ENCODE data around the gene TSPAN6.

TSPAN6 gene, protein sequence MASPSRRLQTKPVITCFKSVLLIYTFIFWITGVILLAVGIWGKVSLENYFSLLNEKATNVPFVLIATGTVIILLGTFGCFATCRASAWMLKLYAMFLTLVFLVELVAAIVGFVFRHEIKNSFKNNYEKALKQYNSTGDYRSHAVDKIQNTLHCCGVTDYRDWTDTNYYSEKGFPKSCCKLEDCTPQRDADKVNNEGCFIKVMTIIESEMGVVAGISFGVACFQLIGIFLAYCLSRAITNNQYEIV

DNA sequence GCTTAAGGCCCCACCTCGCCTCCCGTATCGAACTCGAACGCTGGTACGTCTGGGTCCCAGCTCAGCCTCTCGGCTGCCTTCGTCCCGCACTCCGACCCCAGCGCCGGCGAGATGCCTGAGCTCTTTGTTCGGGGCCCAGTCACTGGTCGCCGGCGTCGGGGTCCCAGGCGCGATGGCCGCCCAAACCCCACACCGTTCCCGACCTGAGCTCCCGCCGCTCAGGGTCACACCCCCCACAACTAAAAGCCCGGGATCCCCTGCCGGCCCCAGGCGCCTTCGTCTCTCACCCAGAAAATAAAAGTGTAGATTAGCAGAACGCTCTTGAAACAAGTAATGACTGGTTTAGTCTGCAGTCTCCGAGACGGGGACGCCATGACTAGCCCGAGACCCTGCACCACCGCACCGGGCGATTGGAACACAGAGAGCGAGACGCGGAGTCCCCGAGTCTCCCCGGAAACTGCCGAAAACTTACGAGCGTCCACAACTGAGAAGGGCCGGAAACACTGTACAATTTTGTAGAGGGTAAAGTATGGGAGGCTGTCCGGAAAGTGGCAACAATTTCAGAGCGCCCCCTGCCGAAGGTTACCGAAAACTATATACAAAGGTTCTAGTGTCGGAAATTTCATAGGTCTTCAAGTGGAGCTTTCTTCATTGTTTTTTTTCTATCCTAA is at the start of gene TSPAN6:
TSPAN6 (minus strand) TSS at position 486 of the 671 bp plus-strand sequence; CDS start at position 374, 112 bp downstream.
- DNase-seq, result peak; percentile 78

DNA sequence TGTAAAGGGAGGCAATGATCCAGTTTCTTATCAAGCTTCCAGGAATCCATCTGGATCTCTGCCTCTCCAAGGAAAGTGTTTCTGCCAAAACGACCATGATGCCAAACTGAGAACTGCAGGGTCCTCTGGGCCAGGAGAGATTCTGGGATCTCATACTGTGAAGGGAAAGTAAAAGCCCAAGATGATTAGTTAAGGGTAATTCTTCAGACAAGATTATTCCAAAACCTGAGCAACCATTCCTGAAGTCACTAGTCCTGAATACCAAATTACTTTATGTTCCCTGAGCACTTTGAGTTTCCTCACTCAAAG is 49.3 kb upstream of the TSPAN6 start:
- DNase-seq, result no peak

DNA sequence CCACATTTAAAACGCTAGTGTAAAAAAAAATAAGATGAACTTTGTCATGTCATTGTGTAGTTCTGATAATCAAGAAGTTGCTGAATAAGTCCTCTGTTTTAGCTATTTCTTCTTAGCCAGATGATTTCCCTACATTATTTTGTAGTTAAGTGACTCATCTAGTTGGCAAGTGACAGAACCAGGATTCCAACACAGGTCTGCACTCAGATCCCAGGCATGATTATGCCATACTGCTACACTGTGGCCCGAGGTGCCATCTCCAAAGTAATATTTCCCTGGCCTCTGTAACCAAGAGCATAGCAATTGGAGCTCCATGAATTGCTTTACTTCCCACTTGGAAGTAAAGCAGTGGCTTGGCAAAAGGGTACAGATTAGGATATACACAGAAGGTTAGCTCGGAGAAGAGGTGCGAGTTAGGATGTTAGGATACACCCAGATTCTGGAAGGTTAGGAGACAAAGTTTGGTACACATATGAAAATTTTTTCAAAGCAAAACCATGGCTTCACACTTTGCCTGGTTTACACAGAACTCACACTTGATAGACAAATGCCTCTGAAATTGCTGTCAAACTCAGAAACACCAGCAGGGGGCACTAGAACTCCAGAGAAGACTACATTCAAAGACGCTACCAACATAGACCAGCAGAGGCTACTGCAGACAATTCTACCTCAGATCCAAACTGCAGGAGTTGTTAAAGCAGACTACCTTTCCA is 48.8 kb upstream of the TSPAN6 start:
- DNase-seq, result peak; percentile 74

DNA sequence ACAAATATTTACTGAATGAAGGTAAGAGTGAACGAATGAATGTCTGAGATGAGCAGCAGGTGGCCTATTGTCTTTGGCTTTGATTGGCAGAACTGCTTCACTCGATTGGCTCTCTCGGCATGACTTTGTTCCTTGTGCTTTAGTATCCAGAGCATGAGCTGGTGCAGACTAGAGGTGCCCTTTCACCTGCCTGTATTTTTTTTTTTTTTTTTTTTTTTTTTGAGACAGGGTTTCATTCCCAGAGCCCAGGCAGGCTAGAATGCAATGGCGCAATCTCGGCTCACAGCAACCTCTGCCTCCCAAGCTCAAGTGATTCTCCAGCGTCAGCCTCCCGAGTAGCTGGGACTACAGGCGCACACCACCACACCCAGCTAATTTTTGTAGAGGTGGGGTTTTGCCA is 46.3 kb upstream of the TSPAN6 start:
- no peak for DNase-seq

DNA sequence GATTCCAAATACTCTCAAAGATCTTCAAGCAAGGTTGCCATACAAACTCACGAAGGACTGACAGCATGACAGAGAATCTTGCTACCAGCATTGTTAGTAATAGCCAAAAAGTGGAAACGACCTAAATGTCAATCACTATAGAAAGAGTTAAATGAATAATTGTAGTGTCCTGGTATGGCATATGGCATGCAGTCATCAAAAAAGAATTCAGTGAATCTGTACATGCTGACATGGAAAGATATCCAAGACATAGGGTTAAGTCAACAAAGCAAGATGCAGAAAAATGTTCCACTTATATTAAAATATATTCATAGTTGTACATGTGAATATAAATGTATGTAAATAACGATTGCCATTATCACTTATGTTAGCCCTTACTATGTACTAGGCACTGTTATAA is 45.0 kb upstream of the TSPAN6 start:
- no peak for DNase-seq

DNA sequence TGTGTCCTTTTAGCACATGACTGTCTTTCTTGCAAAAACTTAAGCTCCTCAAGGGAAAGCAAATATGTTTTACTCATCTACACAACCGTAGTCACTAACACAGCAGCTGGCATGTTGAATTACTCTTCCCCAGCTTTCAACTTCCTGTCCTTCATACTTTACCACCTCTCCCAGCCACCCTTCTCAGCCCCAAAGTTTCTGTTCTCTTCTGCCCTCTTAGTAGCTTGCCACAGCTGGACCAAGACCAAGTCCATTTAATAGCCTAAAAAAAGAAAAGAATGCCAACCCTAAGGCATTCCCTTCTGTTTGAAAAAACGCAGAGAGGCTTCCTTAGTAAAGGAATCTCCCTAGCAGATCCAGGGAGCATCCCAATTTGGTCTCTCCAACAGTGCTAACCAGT is 44.1 kb upstream of the TSPAN6 start:
- DNase-seq, result no peak

DNA sequence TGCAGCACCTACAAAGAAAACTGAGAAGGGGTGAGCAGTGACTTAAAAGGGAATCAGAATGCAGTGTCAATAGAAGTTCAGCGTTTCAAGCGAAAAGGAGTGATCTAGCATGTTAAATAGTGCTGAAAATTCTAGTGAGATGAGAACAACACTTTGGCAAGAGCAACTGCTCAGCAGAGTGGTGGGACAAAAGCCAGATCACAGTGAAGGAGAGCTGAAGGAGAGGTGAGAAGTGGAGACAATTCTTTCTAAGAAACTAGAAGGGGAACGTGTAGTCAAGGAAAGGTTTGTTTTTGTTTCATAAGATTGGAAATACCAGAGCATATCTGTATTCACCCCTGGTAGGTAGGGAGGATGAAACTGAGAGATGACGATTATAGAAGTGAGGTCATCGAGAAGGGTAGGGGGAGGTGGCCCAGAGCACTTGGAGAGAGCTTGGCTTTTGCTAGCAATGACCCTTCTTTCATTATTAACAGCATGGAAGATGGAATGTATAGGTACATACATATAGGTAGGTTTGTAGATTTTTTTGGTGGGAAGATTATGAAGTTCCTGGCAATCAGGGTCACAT is 41.1 kb upstream of the TSPAN6 start:
- DNase-seq, result no peak

DNA sequence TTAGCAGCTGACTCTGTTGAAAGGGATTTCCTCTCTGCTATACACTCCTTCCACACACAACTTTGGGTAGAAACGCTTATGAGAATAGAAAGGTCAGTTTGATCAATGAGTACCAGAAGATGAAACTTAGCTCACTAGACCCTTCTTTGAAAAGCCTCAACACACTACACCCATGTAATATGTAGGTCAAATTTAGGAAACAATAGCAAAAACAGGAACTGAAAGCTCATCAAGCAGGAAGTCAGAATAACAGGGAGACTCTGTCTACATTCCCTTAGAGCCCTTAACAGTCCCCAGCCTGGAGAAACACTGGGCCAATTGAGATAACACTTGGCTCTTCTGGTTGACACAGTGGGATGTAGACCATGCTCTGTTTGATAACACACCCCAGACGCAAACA is 38.1 kb upstream of the TSPAN6 start:
- no peak for DNase-seq

DNA sequence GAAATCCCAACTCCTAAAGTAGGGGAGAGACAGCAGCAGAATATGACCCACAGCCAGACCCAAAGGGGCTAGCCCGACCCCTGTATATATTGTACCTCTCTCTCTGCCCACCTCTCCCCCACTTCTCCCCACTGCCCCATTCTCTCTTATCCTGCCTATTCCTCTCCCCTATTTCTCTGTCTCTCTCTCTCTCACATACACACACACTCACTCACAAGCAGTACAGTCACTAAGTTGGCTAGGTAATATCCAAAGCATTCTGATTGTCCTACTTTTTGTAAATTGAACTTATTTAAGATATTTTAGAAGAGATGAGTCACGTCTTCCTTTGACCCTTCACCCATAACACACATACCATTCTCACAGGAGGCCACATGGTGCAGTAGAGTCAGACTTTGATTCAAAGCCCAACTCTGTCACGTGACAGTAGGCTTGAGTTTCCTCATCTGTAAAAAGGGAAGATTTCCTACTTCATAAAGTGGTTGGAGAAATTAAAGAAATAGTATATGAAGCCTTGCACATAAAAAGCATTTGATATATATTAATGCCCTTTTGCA is 36.9 kb upstream of the TSPAN6 start:
- no peak for DNase-seq

DNA sequence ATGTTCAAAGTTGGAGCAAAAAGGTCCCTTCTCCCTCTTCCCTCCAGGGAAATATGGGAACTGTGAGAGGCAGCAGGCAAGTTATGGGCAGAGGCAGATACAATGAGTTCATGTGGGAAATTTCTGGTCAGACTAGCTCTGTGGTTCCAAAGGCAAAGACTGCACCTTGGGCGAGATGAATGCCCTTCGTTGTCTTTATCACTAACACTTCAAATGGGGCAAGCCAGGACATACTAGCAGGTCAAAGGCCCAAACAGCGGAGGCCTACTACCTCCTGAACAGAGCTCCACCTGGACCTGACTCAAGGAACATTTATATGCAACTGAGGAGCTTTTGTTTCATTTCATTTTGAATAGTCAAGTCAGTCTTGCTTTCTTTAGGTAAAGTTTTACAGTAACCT is 36.4 kb upstream of the TSPAN6 start:
- no peak for DNase-seq

DNA sequence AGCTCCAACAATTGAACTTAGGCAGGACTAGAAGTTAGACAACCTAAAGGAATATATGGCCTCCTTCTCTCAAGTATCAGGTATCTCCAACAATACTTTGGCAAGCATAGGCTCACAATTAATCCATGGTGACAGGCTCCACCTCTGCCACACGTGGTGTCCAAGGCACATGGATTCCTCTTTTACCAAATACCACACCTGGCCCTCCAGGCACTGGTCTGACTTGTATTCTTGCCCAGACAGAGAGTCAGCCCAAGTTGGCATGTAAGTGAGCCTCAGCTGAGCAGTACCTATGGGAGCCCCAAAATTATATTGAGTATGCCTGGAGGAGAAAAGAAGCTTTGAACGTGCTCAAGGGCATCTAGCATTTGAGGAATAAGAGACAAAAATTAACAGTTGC is 27.0 kb upstream of the TSPAN6 start:
- no peak for DNase-seq

DNA sequence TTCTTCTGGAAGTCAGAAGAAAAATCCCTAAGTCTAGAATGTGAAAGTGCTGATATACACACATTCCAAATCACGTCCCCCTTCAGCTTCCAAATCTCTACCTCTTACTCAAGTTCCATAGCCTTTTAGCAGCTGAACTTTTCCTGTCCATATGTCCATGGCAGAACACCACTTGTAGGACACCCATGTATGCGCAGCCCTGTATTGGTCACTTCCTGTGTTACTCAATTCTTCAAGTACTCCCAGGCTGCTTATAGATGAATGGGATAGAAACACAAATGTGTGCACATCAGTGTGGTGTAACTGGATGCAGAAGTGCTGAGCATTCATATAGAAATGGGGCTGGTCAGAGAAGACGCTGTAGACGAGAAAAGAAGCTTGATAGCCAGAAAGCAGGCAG is 26.2 kb upstream of the TSPAN6 start:
- no peak for DNase-seq

DNA sequence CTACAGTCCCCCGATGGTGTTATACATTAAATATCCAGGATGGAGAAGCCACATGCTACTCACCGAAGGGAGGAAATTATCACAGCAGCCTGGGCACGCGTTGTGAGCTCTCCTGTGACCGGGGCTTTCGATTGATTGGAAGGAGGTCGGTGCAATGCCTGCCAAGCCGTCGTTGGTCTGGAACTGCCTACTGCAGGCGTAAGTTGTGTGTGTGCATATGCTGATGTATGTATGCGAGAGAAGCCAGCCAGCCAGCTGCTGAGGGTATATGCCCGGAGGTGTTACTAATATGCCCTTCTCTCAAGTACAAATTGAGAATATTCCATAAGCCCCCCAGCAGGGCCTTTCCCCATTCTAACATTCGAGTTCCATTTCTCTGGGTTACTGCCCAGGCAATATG is 25.6 kb upstream of the TSPAN6 start:
- DNase-seq, result no peak

DNA sequence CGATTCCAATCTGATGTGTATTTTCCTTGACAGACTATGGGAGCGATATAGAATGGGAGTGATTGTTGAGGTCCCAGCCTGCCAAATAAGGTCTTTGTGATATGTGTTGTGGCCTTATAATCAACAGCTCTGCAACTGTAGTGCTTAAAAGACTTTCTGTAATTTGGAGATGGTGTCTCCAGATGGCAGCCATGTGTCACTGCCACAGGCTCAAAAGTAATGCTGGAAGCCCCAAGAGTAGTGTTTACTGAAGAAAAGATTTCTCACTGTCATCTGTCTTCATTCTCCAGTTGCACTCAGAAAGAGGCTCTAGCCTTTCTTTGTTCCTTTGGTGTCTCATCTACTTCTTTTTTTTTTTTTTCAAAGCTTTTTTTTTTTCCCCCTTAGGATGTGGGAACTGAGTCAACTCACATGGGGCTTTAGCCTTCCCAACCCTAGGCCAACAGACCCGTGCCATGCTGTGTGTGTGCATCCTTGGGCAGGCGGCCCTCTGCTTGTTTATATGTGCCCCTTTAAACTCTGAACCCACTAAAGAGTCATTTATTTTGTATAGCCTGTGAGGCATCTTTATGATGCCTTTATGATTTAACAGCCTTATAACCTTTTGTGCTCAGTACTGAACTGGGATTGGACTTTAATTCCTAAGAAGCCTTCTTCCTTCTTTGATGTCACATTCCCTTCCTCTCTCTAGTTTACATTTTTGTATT is 23.0 kb upstream of the TSPAN6 start:
- DNase-seq, result no peak

DNA sequence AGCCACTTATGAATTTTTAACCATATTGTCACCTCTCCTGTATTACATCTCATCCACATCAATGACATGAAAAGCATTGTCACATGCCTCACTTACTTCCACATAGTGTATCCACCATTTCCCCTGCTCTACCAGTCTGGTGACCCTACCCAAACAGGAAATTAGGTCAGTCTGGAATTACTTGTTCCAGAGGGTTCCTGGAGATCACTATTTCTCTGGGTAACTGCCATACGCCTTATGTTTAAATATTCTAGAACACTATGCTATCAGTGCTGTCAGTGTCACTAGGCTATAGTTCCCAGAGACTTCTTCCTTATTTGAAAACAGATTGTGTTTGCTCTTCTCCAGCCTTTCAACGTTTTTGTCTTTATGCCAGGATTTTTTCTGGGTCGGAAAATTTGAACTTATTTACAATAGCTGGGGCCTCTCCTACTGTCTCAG is 22.4 kb upstream of the TSPAN6 start:
- no peak for DNase-seq

DNA sequence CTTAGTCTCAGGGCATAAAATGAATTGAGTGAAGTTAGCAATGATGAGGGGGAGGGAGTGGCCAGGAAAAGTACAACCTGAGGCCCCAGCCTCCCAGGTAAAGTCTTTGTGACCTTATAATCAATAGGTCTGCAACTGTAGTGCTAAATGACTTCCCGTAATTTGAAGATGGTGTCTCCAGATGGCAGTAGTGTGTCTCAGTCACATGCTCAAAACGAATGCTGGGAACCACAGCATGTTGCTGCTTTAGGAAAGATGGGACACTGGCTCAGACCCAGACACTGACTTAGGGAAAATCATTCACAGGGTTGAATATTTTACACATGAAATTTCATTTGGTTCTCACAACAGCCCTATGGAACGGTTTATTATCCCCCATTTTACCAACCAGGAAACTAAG is 17.7 kb upstream of the TSPAN6 start:
- no peak for DNase-seq

DNA sequence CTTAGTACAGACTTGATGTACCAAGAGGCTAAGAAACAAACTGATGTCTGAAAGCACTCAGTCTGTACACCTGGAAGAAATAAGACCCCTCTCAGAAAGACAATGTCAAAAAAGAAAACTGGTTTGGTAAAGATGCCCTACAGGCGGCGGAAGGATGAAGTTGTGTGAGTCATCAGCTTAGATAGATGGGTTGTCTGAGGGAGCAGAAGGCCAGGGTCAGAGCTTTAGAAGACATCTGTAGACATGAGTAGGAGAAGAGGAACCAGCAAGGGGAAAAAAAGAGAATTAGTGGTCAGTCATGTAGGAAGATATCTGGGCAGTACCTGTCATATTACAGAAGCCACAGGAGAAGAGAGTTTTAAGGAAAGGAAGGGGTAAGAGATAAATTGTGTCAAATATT is 15.7 kb upstream of the TSPAN6 start:
- DNase-seq, result no peak

DNA sequence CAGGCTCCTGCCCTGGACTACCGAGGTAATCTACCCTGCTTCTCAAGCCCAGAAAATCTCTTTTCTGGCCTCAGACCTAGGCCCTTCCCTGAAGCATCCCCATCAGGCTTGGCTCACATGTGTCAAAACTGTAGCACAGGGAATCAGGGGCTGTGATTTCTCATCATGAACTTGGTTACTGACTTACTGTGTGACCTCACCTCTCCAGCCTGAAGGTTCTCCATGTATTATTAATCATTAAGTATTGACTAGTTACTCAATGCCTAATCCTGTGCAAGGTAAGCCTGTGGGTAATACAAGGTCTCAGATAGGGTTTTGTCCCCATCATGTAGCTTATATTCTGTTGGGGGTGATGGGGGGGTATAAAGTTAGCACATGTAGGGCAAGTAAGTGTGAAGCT is 14.2 kb upstream of the TSPAN6 start:
- DNase-seq, result no peak

DNA sequence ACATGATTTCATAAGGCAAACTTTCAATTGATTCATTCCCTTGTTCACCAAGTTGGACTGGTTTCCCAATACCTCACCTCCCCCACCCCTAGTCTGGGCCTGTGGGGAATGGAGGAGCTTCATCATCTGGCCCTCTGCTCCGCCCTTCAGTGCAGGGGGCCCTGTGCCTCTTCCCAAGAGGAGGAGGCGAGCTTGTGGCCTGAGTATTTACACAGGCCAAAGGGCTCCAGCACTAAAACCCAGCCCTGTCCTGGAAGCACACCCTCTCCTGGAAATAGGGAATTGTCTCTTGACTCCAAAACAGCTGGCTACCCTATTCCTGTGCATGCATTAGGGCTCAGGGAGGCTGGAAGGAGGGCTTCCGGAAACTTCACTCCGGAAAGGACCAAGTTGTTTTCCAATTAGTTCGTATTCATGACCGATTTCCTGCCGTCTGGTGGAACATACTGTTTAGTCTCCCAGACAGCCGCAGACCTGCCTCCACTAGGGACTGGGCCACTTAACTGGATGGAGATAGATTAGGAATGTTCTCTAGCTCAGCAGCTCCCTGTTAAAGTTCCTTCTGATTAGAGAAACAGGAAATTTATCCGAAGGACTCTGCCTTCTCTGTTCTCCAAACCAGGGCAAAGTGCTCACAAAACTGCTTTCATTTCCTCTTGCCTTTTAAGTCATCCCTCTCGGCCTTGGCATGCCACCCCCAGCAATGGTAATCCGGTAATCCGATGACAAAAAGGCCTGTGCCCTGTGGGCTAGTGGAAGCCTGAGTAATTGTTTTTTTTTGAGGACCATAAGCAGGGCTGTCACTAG is 13.1 kb upstream of the TSPAN6 start:
- DNase-seq, result no peak

DNA sequence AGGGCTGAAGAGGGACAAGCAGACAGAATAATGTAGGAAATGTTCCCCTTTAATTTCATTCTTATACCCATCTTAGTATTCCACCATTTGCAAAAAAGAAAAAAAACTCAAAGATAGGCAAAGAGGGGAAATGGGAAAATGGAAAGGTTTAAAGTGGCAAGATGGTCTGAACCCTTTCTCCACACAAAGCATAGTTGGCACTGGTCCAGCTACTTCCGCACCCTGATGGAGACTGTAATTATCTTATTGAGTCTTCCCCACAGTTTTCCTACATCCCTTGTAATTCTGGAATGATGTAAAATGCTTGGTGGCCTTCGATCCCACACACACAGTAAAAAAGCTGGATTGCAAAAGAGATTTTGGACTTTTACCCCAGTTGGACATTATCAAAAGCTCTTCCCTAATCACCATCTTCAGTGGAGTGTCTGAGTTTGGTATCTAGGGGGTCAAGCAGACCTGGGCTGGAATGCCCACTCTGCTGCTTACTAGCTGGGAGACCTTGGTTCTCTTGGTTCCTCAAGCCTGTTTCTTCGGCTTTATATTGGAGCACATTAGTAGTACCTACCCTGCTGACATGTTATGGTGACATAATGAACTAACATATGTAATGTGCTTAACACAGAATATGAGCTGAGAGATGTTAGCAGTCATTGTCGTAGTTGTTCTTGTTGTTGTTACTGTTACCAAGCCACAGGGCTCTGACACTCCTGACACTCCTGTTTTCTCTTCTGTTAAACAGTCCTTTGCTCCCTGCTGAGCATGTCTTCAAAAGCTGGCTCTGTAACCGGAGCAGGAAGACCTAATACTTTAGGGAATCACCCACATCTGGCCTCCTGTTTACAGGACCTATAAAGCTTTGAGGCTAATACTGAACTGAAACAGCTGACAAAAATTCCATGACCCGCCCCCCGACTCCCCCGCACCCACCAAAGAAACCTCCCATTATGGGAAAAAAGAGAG is 12.1 kb upstream of the TSPAN6 start:
- no peak for DNase-seq

DNA sequence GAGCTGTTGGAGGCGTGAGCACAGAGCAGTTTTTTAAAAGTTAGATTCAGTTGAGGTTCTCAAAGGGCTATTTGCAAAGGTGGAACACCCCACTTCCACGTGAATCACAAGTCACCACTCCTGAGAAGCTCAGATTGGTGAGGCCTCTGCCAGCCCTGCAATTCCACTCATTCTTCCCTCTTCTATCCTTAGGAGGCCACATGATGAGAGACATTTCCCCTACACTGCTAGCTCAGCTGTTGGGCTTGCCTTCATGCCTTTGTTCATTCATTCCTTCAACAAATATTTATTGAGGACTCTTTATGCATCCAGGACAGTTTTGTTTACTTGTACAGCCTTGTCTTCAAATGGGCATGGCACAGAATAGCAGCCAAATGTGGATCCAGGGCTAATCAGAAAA is 11.1 kb upstream of the TSPAN6 start:
- no peak for DNase-seq
